SK-N-SH (cell line): ENCODE results near the gene CDC42EP4. TPM values are rescaled to one million over a fixed set of nuclear protein-coding genes. Genes with fewer than 3 reads are reported as not detected.

Source experiments
- CTCF ChIA-PET: fragments of 300-600, 350-600 bp; formaldehyde crosslinking; extraction: SDS; loops from one replicate; lab custom pipeline; 2021; lab: Yijun Ruan, JAX
- POLR2A ChIA-PET: fragments of 350-600 bp; sonication (Branson Sonifier 250); formaldehyde crosslinking; extraction: SDS; loops from one replicate; lab custom pipeline; 2020; ENCODE audit warnings: antibody characterized with exemption, inconsistent platforms; lab: Yijun Ruan, JAX
- DNase-seq: peaks from one replicate; pipeline ENCODE4 v3.0.0; 2012
- H2AFZ ChIP-seq: fragments of 200-600 bp; sonication (generic); 2 replicates; pipeline ENCODE4 v1.8.1; 2016; ENCODE audit warnings: antibody characterized with exemption, mild to moderate bottlenecking, low read depth
- H3F3A ChIP-seq: fragments of 200-600 bp; sonication (generic); replicated peaks from 2 replicates; pipeline ENCODE3; 2016; ENCODE audit warnings: antibody characterized with exemption, mild to moderate bottlenecking; ENCODE audit not compliant: insufficient read depth
- H3K27ac ChIP-seq, 2 experiments: fragments of 200-500 bp in 1 of 2; fragments of 200-600 bp in 1 of 2; sonication (Bioruptor generic) in 1 of 2; sonication (generic), shearing (Covaris generic) in 1 of 2; 2 replicates each; pipeline versions ENCODE4 v1.5.1 to v1.6.1; 2014 to 2016; ENCODE audit warnings: low read depth in 2 of 2, inconsistent platforms in 1 of 2, low read length in 1 of 2, mild to moderate bottlenecking in 1 of 2, mixed read lengths in 1 of 2
- H3K27me3 ChIP-seq: fragments of 200-600 bp; sonication (generic), shearing (Covaris generic); 2 replicates; pipeline ENCODE4 v1.6.1; 2016; ENCODE audit warnings: mixed run types; ENCODE audit not compliant: insufficient read depth
- H3K36me3 ChIP-seq, 2 experiments: fragments of 200-500 bp in 1 of 2; fragments of 200-600 bp in 1 of 2; sonication (Bioruptor generic) in 1 of 2; sonication (generic) in 1 of 2; replicated peaks in 1 of 2; 2 replicates each; pipeline versions ENCODE3 to v1.5.1; 2014 to 2016; ENCODE audit warnings: low read length in 1 of 2, mild to moderate bottlenecking in 1 of 2; ENCODE audit not compliant: insufficient read depth in 2 of 2, control insufficient read depth in 1 of 2
- H3K4me1 ChIP-seq, 2 experiments: fragments of 200-500 bp in 1 of 2; fragments of 200-600 bp in 1 of 2; sonication (Bioruptor generic) in 1 of 2; sonication (generic), shearing (Covaris generic) in 1 of 2; 2 replicates each; pipeline versions ENCODE4 v1.5.1 to v1.6.1; 2014 to 2016; ENCODE audit warnings: low read depth in 1 of 2, low read length in 1 of 2, mixed run types in 1 of 2; ENCODE audit not compliant: insufficient read depth in 2 of 2, control insufficient read depth in 1 of 2
- H3K4me2 ChIP-seq: fragments of 200-600 bp; sonication (generic), shearing (Covaris generic); 2 replicates; pipeline ENCODE4 v1.6.1; 2017; ENCODE audit warnings: mixed run types
- H3K4me3 ChIP-seq, 2 experiments: fragments of 200-500 bp in 1 of 2; fragments of 200-600 bp in 1 of 2; sonication (Bioruptor generic) in 1 of 2; sonication (generic), shearing (Covaris generic) in 1 of 2; 2 replicates each; pipeline versions ENCODE4 v1.5.1 to v1.8.1; 2014 to 2016; ENCODE audit warnings: low read depth in 2 of 2, inconsistent platforms in 1 of 2, low read length in 1 of 2, mild to moderate bottlenecking in 1 of 2, mixed read lengths in 1 of 2, moderate library complexity in 1 of 2
- H3K79me2 ChIP-seq: fragments of 200-600 bp; sonication (generic); 2 replicates; pipeline ENCODE4 v1.8.1; 2017; ENCODE audit warnings: mild to moderate bottlenecking; ENCODE audit not compliant: insufficient read depth
- H3K9ac ChIP-seq: fragments of 200-600 bp; sonication (generic); 2 replicates; pipeline ENCODE4 v1.6.1; 2017; ENCODE audit warnings: mixed run types
- H3K9me2 ChIP-seq: fragments of 200-600 bp; sonication (generic); 2 replicates; pipeline ENCODE4 v1.6.1; 2017; ENCODE audit warnings: mixed run types
- H3K9me3 ChIP-seq: fragments of 200-600 bp; sonication (generic); 2 replicates; pipeline ENCODE4 v1.6.1; 2017; ENCODE audit warnings: mixed run types, mild to moderate bottlenecking, moderate library complexity
- H4K20me1 ChIP-seq: fragments of 200-600 bp; sonication (generic); 2 replicates; pipeline ENCODE4 v1.6.1; 2017; ENCODE audit warnings: mild to moderate bottlenecking, mixed run types; ENCODE audit not compliant: insufficient read depth
- CHD2 ChIP-seq: fragments of 150-350 bp; IDR thresholded peaks from 2 replicates; pipeline ENCODE4 v1.6.1; 2018; ENCODE audit warnings: low read length; ENCODE audit not compliant: partially characterized antibody
- CTCF ChIP-seq: fragments of 200-600 bp; sonication (generic); IDR thresholded peaks from 2 replicates; pipeline ENCODE4 v1.6.1; 2017; ENCODE audit warnings: antibody characterized with exemption, mild to moderate bottlenecking, moderate library complexity
- ELF1 ChIP-seq: IDR thresholded peaks from 2 replicates; pipeline ENCODE4 v1.4.0; 2012
- EP300 ChIP-seq, 2 experiments: IDR thresholded peaks; 2 replicates each; pipeline versions ENCODE4 v1.4.0 to v1.6.1; 2012; ENCODE audit warnings: borderline replicate concordance in 1 of 2, low read depth in 1 of 2, low read length in 1 of 2
- EZH2phosphoT487 ChIP-seq: fragments of 200-600 bp; sonication (generic); IDR thresholded peaks from 2 replicates; pipeline ENCODE4 v1.6.1; 2017; ENCODE audit warnings: low read depth, mixed run types, mild to moderate bottlenecking, antibody characterized with exemption, moderate library complexity, borderline replicate concordance
- FOXM1 ChIP-seq: IDR thresholded peaks from 2 replicates; pipeline ENCODE4 v1.4.0; 2012; ENCODE audit warnings: low read depth, mild to moderate bottlenecking
- GATA2 ChIP-seq: sonication (generic); formaldehyde crosslinking; IDR thresholded peaks from 2 replicates; pipeline ENCODE4 v1.5.0; 2020; ENCODE audit warnings: mild to moderate bottlenecking, missing genetic modification reagents
- MAX ChIP-seq: IDR thresholded peaks from 2 replicates; pipeline ENCODE4 v1.4.0; 2012; ENCODE audit warnings: low read depth
- MXI1 ChIP-seq: IDR thresholded peaks from 2 replicates; pipeline ENCODE4 v1.6.1; 2012; ENCODE audit warnings: mild to moderate bottlenecking, low read depth, low read length, improper control_type of control experiment
- NFIC ChIP-seq: IDR thresholded peaks from 2 replicates; pipeline ENCODE4 v1.4.0; 2012; ENCODE audit warnings: borderline replicate concordance
- NRF1 ChIP-seq: IDR thresholded peaks from 2 replicates; pipeline ENCODE4 v1.6.1; 2012; ENCODE audit warnings: low read depth, mild to moderate bottlenecking, low read length
- RAD21 ChIP-seq: IDR thresholded peaks from 2 replicates; pipeline ENCODE4 v1.6.1; 2012; ENCODE audit warnings: mild to moderate bottlenecking, low read length
- RCOR1 ChIP-seq: fragments of 150-350 bp; IDR thresholded peaks from 2 replicates; pipeline ENCODE4 v1.6.1; 2017; ENCODE audit warnings: antibody characterized with exemption, low read length
- RXRA ChIP-seq: IDR thresholded peaks from 2 replicates; pipeline ENCODE4 v1.4.0; 2012; ENCODE audit warnings: low read depth, mild to moderate bottlenecking, borderline replicate concordance
- SIN3A ChIP-seq: IDR thresholded peaks from 2 replicates; pipeline ENCODE4 v1.6.1; 2012; ENCODE audit warnings: low read depth, mild to moderate bottlenecking, low read length, moderate library complexity, borderline replicate concordance
- SMC3 ChIP-seq: IDR thresholded peaks from 2 replicates; pipeline ENCODE4 v1.6.1; 2012; ENCODE audit warnings: low read depth, low read length, improper control_type of control experiment
- TCF12 ChIP-seq: IDR thresholded peaks from 2 replicates; pipeline ENCODE4 v1.4.0; 2012
- TEAD4 ChIP-seq: IDR thresholded peaks from 2 replicates; pipeline ENCODE4 v1.4.0; 2012; ENCODE audit warnings: mild to moderate bottlenecking, borderline replicate concordance; ENCODE audit not compliant: insufficient read depth
- USF1 ChIP-seq: IDR thresholded peaks from 2 replicates; pipeline ENCODE4 v1.4.0; 2012; ENCODE audit warnings: low read depth, borderline replicate concordance
- YY1 ChIP-seq: IDR thresholded peaks from 2 replicates; pipeline ENCODE4 v1.4.0; 2012; ENCODE audit warnings: low read depth, mild to moderate bottlenecking
- ZBTB33 ChIP-seq: IDR thresholded peaks from 2 replicates; pipeline ENCODE4 v1.4.0; 2012; ENCODE audit warnings: low read depth, borderline replicate concordance
- WGBS: methylation state at CpG from one replicate; pipeline ENCODE4 v1.1.6; 2017; ENCODE audit warnings: low lambda C conversion rate; 5-methylcytosine and 5-hydroxymethylcytosine counted together
- polyA plus RNA-seq, 3 experiments: library from polyadenylated mRNA; depleted of rRNA; stranded (reverse); fragments of >200 nt; gene quantifications; 2 replicates each; pipeline ENCODE4 v1.2.3, GENCODE V29; 2012

Gene CDC42EP4
- polyA plus RNA-seq, 1 of the 3 experiments (the other 2 are of a cell fraction): 28.3 TPM

- Histone ChIP-seq H3K27me3 (no peaks in the 10 kb centered on the region), H3K9me3 (no peaks in the 10 kb centered on the region), H3K4me3 (no peak overlapping the region), H3F3A (no peaks in the 10 kb centered on the region), H3K9ac (no peak overlapping the region), H2AFZ (no peak overlapping the region), H3K27ac (no peak overlapping the region; a peak in 1 of 4 replicates), H4K20me1 (peaks cover 5% of the 10 kb centered on the region; the same call in 1 of the 2 replicates)
- ChIA-PET POLR2A (interaction anchor here (0.7 to 0.9 kb wide), 2 partner anchors 17 to 19 kb away, joined by 3 to 4 read pairs; partner anchors contain the start of gene CPSF4L), CTCF (interaction anchor here (0.8 to 4.8 kb wide), 7 partner anchors 8 to 150 kb away, joined by 3 to 30 read pairs (median 4); partner anchors contain the start of gene CPSF4L)
- 66% methylated on average over 14 of the region's 14 CpGs for WGBS
- no peak for TF ChIP-seq FOXM1
- TF ChIP-seq NFIC: peak; percentile 50; the same call in 1 of the 2 replicates
- TF ChIP-seq TCF12: no peak
- TF ChIP-seq NRF1: no peak
- no peak for TF ChIP-seq RXRA
- no peak for TF ChIP-seq YY1
- TF ChIP-seq EP300 (IDR thresholded peaks at IDR 0.05; ENCODE audit: borderline replicate concordance in 1 of 2, low read depth in 1 of 2, low read length in 1 of 2): peak in 1 of 2 experiments; percentile 25; a peak in 1 of 4 replicates
- TF ChIP-seq MAX: no peak
- TF ChIP-seq MXI1: no peak
- TF ChIP-seq GATA2 (CRISPR knock-in tag): peak; percentile 73; the same call in 1 of the 2 replicates
- TF ChIP-seq, all 33 proteins: peak for 3
- peak overlapping the region; percentile 11; the same call in 1 of the 2 replicates for H3K4me2 ChIP-seq
- peaks cover 9 to 26% of the 10 kb centered on the region in 2 experiments for H3K4me1 ChIP-seq
- peaks cover 3 to 5% of the 10 kb centered on the region in 2 experiments for H3K36me3 ChIP-seq
- DNase-seq: peak; percentile 76
- no peaks in the 10 kb centered on the region for H3K9me2 ChIP-seq
- H3K79me2 ChIP-seq: peaks cover 2% of the 10 kb centered on the region; the same call in 1 of the 2 replicates
Observed at GRCh38 chr17:73278465-73279453, 33.0 kb downstream of the CDC42EP4 start.

GRCh38 chr17:73278049-73278464 is 33.7 kb downstream of the CDC42EP4 start:
- Histone ChIP-seq H3K9ac (no peak overlapping the region), H3K4me2 (peak overlapping the region; percentile 11; the same call in 1 of the 2 replicates), H3F3A (no peaks in the 10 kb centered on the region), H3K27ac (no peak overlapping the region; a peak in 1 of 4 replicates), H3K9me2 (no peaks in the 10 kb centered on the region), H3K4me1 (peaks cover 9 to 20% of the 10 kb centered on the region in 2 experiments; a peak in 3 of 4 replicates), H2AFZ (no peak overlapping the region), H3K9me3 (no peaks in the 10 kb centered on the region), H3K79me2 (no peaks in the 10 kb centered on the region; the same call in 1 of the 2 replicates), H3K4me3 (no peak overlapping the region), H3K36me3 (peaks cover 3 to 5% of the 10 kb centered on the region in 2 experiments), H4K20me1 (no peaks in the 10 kb centered on the region), H3K27me3 (no peaks in the 10 kb centered on the region)
- 66% methylated on average over 7 of the region's 7 CpGs for WGBS
- ChIA-PET POLR2A (interaction anchor here (0.6 to 0.9 kb wide), 3 partner anchors 16 to 28 kb away, joined by 3 to 4 read pairs (median 3); partner anchors contain the start of gene CPSF4L), CTCF (interaction anchor here (0.8 to 4.8 kb wide), 8 partner anchors 9 to 151 kb away, joined by 3 to 30 read pairs (median 4); no protein-coding TSS in a partner anchor)
- DNase-seq: no peak
- TF ChIP-seq GATA2 (CRISPR knock-in tag) (no peak), SIN3A (no peak), RXRA (no peak), EZH2phosphoT487 (no peak), ELF1 (no peak), CTCF (no peak), TEAD4 (no peak), SMC3 (no peak), USF1 (no peak), CHD2 (no peak), RCOR1 (no peak), ZBTB33 (no peak), RAD21 (no peak)
